ENCODE measurements around the gene CCDC127. TPM values are rescaled to one million over a fixed set of nuclear protein-coding genes. Genes with fewer than 3 reads are reported as not detected.

CCDC127 gene
- total and polyA plus RNA-seq, 2 donors (not counting 1 experiment from before 2014, with no cell fraction given): 1.4 to 8.7 TPM

- Histone ChIP-seq H3K9me3 (ENCODE audit: control extremely low read depth in 1 of 3, control insufficient read depth in 2 of 3, insufficient read depth in 1 of 3, low read length in 2 of 3) (no peaks in the 10 kb centered on the region), H3K4me3 (ENCODE audit: control extremely low read depth in 1 of 5, extremely low read depth in 1 of 5, insufficient read depth in 1 of 5, low read depth in 2 of 5, low read length in 4 of 5) (no peak overlapping the region), H4K20me1 (ENCODE audit: control insufficient read depth, insufficient read depth, low read length, poor library complexity, severe bottlenecking) (peaks cover 15% of the 10 kb centered on the region), H3K4me2 (replicated peaks; ENCODE audit: low read depth, low read length, poor library complexity, severe bottlenecking) (no peak overlapping the region), H3K36me3 (replicated peaks in 1 of 2; ENCODE audit: control extremely low read depth in 1 of 2, control insufficient read depth in 1 of 2, extremely low read depth in 1 of 2, insufficient read depth in 2 of 2, low read length in 1 of 2) (no peaks in the 10 kb centered on the region), H3K27me3 (replicated peaks in 1 of 4; ENCODE audit: control extremely low read depth in 1 of 4, control insufficient read depth in 3 of 4, insufficient read depth in 4 of 4, low read length in 3 of 4) (peaks cover 0 to 9% (median 0%) of the 10 kb centered on the region in 4 experiments), H3K4me1 (ENCODE audit: control insufficient read depth in 2 of 2, insufficient read depth in 2 of 2, low read length in 2 of 2) (peaks cover 2 to 12% of the 10 kb centered on the region in 2 donors), H2AFZ (ENCODE audit: insufficient read depth, low read depth, low read length, poor library complexity, severe bottlenecking) (no peak overlapping the region), H3K79me2 (ENCODE audit: control insufficient read depth, insufficient read depth, low read length) (no peaks in the 10 kb centered on the region), H3K9ac (ENCODE audit: low read length) (no peak overlapping the region), H3K27ac (ENCODE audit: low read length in 2 of 2) (no peak overlapping the region)
- intact Hi-C loops (cut with micrococcal nuclease): no loop called here
- Mint-ChIP-seq H3K9me3 (ENCODE audit: insufficient read depth) (no peaks in the 10 kb centered on the region), H3K4me3 (no peak overlapping the region), H3K4me1 (peaks cover 13% of the 10 kb centered on the region), H3K27me3 (peaks cover 7% of the 10 kb centered on the region), H3K27ac (no peak overlapping the region)
- CTCF ChIA-PET: no interaction called here
- DNase-seq: no peak
- ATAC-seq (ENCODE audit: low read depth): peak; percentile 10
- WGBS (ENCODE audit: insufficient coverage): 68% methylated on average over 4 of the region's 10 CpGs
- TF ChIP-seq, protein P1, sequence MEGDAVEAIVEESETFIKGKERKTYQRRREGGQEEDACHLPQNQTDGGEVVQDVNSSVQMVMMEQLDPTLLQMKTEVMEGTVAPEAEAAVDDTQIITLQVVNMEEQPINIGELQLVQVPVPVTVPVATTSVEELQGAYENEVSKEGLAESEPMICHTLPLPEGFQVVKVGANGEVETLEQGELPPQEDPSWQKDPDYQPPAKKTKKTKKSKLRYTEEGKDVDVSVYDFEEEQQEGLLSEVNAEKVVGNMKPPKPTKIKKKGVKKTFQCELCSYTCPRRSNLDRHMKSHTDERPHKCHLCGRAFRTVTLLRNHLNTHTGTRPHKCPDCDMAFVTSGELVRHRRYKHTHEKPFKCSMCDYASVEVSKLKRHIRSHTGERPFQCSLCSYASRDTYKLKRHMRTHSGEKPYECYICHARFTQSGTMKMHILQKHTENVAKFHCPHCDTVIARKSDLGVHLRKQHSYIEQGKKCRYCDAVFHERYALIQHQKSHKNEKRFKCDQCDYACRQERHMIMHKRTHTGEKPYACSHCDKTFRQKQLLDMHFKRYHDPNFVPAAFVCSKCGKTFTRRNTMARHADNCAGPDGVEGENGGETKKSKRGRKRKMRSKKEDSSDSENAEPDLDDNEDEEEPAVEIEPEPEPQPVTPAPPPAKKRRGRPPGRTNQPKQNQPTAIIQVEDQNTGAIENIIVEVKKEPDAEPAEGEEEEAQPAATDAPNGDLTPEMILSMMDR (IDR thresholded peaks at IDR 0.05): no peak
- TF ChIP-seq EZH2 (IDR thresholded peaks at IDR 0.05; ENCODE audit: borderline replicate concordance, insufficient read depth, low read depth, low read length, poor library complexity, severe bottlenecking): no peak
- POLR2A ChIA-PET: no interaction called here
Measured at GRCh38 chr5:196350-196749, 21.6 kb downstream of the CCDC127 start.

GRCh38 chr5:195401-196160, 22.4 kb downstream of the CCDC127 start:
- Histone ChIP-seq H3K4me3 (ENCODE audit: control extremely low read depth in 1 of 5, extremely low read depth in 1 of 5, insufficient read depth in 1 of 5, low read depth in 2 of 5, low read length in 4 of 5) (no peak overlapping the region), H3K27me3 (replicated peaks in 1 of 4; ENCODE audit: control extremely low read depth in 1 of 4, control insufficient read depth in 3 of 4, insufficient read depth in 4 of 4, low read length in 3 of 4) (peaks cover 0 to 17% (median 0%) of the 10 kb centered on the region in 4 experiments), H3K79me2 (ENCODE audit: control insufficient read depth, insufficient read depth, low read length) (no peaks in the 10 kb centered on the region), H2AFZ (ENCODE audit: insufficient read depth, low read depth, low read length, poor library complexity, severe bottlenecking) (no peak overlapping the region), H3K9ac (ENCODE audit: low read length) (no peak overlapping the region), H4K20me1 (ENCODE audit: control insufficient read depth, insufficient read depth, low read length, poor library complexity, severe bottlenecking) (peaks cover 7% of the 10 kb centered on the region), H3K4me1 (ENCODE audit: control insufficient read depth in 2 of 2, insufficient read depth in 2 of 2, low read length in 2 of 2) (peaks cover 10 to 11% of the 10 kb centered on the region in 2 donors), H3K9me3 (ENCODE audit: control extremely low read depth in 1 of 3, control insufficient read depth in 2 of 3, insufficient read depth in 1 of 3, low read length in 2 of 3) (no peaks in the 10 kb centered on the region), H3K4me2 (replicated peaks; ENCODE audit: low read depth, low read length, poor library complexity, severe bottlenecking) (no peak overlapping the region), H3K36me3 (replicated peaks in 1 of 2; ENCODE audit: control extremely low read depth in 1 of 2, control insufficient read depth in 1 of 2, extremely low read depth in 1 of 2, insufficient read depth in 2 of 2, low read length in 1 of 2) (no peaks in the 10 kb centered on the region), H3K27ac (ENCODE audit: low read length in 2 of 2) (no peak overlapping the region)
- Mint-ChIP-seq H3K9me3 (ENCODE audit: insufficient read depth) (no peaks in the 10 kb centered on the region), H3K4me3 (no peak overlapping the region), H3K27me3 (peaks cover 7% of the 10 kb centered on the region), H3K27ac (no peak overlapping the region), H3K4me1 (peaks cover 12% of the 10 kb centered on the region)
- no peak for ATAC-seq (ENCODE audit: low read depth)
- no peak for DNase-seq
- intact Hi-C loops (cut with micrococcal nuclease): no loop called here
- CTCF ChIA-PET: no interaction called here
- WGBS (ENCODE audit: insufficient coverage): 82% methylated on average over 26 of the region's 33 CpGs
- no peak for TF ChIP-seq EZH2 (IDR thresholded peaks at IDR 0.05; ENCODE audit: borderline replicate concordance, insufficient read depth, low read depth, low read length, poor library complexity, severe bottlenecking)
- TF ChIP-seq, protein P1 (IDR thresholded peaks at IDR 0.05): no peak
- POLR2A ChIA-PET: no interaction called here
